Lower lobe of right lung (tissue), 2 donors: ENCODE data around the gene PEG3. TPM values are rescaled to one million over a fixed set of nuclear protein-coding genes. Genes with fewer than 3 reads are reported as not detected.

Experiments
- ATAC-seq, 2 donors: fragments of 200-7000 bp; cut with Tn5 transposase; one replicate each; pipeline ENCODE4 v1.9.1; 2020 to 2022; ENCODE audit warnings: mild to moderate bottlenecking in 2 of 2, moderate library complexity in 2 of 2
- DNase-seq: peaks from one replicate; pipeline ENCODE4 v3.0.0-alpha.2; 2020
- H3K27ac ChIP-seq: fragments of 200-600 bp; one replicate; pipeline ENCODE4 v1.8.0; 2022
- H3K27me3 ChIP-seq: fragments of 200-600 bp; one replicate; pipeline ENCODE4 v1.8.0; 2022; ENCODE audit warnings: low read depth
- H3K36me3 ChIP-seq: fragments of 200-600 bp; one replicate; pipeline ENCODE4 v1.8.0; 2022; ENCODE audit warnings: mild to moderate bottlenecking
- H3K4me1 ChIP-seq: fragments of 200-600 bp; one replicate; pipeline ENCODE4 v1.8.0; 2022
- H3K4me3 ChIP-seq: fragments of 200-600 bp; one replicate; pipeline ENCODE4 v1.8.0; 2022; ENCODE audit warnings: mild to moderate bottlenecking
- H3K9me3 ChIP-seq: fragments of 200-600 bp; one replicate; pipeline ENCODE4 v1.8.0; 2022
- CTCF ChIP-seq: fragments of 200-600 bp; IDR thresholded peaks from one replicate; pipeline ENCODE4 v1.8.0; 2022; ENCODE audit warnings: antibody characterized with exemption, mild to moderate bottlenecking
- intact Hi-C: fragments of 100-400 bp; cut with DNase I; formaldehyde crosslinking; loops from one replicate; pipeline ENCODE4 v1.11.0; 2022
- long read RNA-seq: library from polyadenylated mRNA; unstranded; transcript quantifications from one replicate; pipeline ENCODE4 v2.0.0, GENCODE V29; 2021
- total RNA-seq: library from RNA; stranded (reverse); fragmentation: NEBNext Ultra II Directional; extraction: Animal tissue kit (Norgen Biotek cat#: 25700); gene quantifications from one replicate; pipeline ENCODE4 v1.2.1, GENCODE V29; 2021
- donor health status: DM: no; HTN: yes; CAD: no; lungs with severe emphysema.

PEG3 gene
- total RNA-seq: 5.0 TPM
- long read RNA-seq, full-length matches to known transcripts: 1 of 2 reads
- long read RNA-seq, partial matches to known transcripts: 0 of 2 reads
- long read RNA-seq, other reads (novel, unspliced or antisense): 1 of 2 reads

DNA sequence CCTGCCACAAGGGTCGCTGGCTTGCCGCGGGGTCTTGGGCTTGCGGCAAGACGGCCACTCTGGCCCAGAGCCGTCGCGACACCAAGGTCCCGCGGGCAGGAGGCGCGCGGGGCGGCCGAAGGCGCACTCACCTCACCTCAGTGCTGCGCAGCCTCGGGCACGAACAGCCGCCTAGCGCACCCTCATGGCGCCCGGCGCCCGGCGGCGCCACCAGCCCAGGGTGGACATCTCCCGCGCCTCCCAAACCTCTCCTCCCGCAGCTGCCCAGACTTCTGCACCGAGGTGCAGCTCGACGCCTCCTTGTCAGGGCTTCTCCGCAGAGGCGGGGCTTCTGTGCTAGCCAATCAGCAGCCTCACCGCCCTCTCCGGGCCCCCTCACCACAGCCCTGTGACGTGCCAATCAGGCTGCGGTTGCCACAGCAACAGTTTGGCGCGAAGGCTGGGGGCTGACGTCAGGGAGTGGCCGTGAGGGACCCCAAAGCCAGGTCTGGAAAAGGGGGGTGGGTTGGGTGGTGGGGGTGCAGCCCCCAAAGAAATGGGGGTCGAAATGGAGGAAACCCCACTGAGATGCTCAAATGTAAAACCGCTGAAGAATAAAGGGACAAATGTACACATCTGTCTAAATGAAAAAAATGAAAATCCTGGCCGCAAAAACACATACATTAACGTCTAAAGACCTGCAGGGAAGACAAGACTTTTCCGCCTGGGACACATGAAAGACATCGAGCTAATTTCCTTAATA is at the start of gene PEG3, which contains the start of gene ZIM2:
Gene PEG3, minus strand, starts transcription at position 276 of the 742 bp plus-strand sequence. CDS start 16,071 bp downstream, outside the sequence.
Gene ZIM2, minus strand, starts transcription at position 276 of the 742 bp plus-strand sequence. CDS start 16,449 bp downstream, outside the sequence.
- peaks cover 5% of the 10 kb centered on the region for H3K9me3 ChIP-seq
- peak within 1 kb of the TSS; percentile 43 for H3K4me3 ChIP-seq
- H3K27me3 ChIP-seq: peaks cover 14% of the 10 kb centered on the region
- H3K27ac ChIP-seq: peak within 1 kb of the TSS; percentile 32
- DNase-seq (no peak), ATAC-seq (no peak)
- no peaks in the 10 kb centered on the region for H3K4me1 ChIP-seq
- no peak for TF ChIP-seq CTCF
- intact Hi-C loops: no loop called here
- no peaks in the 10 kb centered on the region for H3K36me3 ChIP-seq

GRCh38 chr19:56885173-56885985 is 44.9 kb upstream of the PEG3 start:
- peaks cover 14% of the 10 kb centered on the region for H3K9me3 ChIP-seq
- intact Hi-C loops: no loop called here
- no peak for TF ChIP-seq CTCF
- no peak for ATAC-seq
- no peak for DNase-seq
- no peak overlapping the region for H3K4me3 ChIP-seq
- no peaks in the 10 kb centered on the region for H3K27me3 ChIP-seq
- H3K27ac ChIP-seq: no peak overlapping the region
- no peaks in the 10 kb centered on the region for H3K4me1 ChIP-seq
- no peaks in the 10 kb centered on the region for H3K36me3 ChIP-seq

DNA sequence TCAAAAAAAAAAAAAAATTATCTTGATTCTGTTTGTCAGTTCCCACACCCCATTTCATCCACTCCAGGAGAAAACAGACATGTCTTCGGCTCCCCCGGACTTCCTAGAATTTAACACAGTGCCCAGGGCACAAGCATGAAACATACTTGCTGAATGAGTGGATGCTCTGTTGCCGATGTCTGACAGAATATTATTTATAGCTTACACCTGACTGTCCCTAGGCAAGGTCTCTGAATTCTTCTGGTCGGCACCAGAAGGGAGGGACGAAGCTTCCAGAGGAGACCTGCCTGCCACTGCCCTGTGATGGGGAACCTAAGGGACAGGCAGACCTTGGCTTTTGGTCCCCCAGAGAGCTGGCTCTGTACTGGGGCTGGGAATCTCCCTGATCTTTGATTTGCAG is 43.9 kb upstream of the PEG3 start:
- TF ChIP-seq CTCF: no peak
- Histone ChIP-seq H3K4me1 (no peaks in the 10 kb centered on the region), H3K4me3 (no peak overlapping the region), H3K27me3 (no peaks in the 10 kb centered on the region), H3K36me3 (no peaks in the 10 kb centered on the region), H3K27ac (no peak overlapping the region), H3K9me3 (peaks cover 14% of the 10 kb centered on the region)
- intact Hi-C loops: no loop called here
- ATAC-seq (no peak), DNase-seq (no peak)

DNA sequence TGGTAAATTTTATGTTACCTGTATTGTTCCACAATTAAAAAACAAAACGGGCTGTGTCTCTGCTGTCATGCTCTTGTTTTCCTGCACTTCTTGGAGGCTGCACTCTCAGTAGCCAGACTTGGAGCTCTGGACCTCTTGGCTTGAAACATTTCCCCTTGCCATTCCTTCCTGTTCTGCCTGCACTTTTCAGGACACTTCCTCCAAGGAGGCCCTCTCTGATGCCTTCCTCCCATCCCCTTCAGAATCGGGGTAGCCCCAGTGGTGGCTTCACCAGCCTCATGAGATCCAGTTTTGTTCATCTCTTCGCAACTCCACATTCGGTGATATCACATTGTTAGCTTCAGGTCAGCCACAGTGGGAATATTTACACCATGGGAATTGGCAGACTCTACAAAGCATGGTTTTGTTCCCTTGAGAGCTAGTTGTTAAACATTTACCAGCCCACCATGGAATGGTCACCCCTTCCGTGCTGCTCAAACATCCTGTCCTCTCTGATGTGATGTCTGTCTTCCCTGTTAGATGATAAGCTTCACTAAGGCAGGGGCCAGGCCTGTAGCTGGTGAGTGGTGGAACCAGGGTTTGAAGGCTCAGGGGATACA is 40.2 kb upstream of the PEG3 start:
- intact Hi-C loops: no loop called here
- Histone ChIP-seq H3K36me3 (no peaks in the 10 kb centered on the region), H3K27me3 (no peaks in the 10 kb centered on the region), H3K4me1 (no peaks in the 10 kb centered on the region), H3K27ac (no peak overlapping the region), H3K9me3 (peaks cover 14% of the 10 kb centered on the region), H3K4me3 (no peak overlapping the region)
- ATAC-seq: no peak
- no peak for TF ChIP-seq CTCF
- no peak for DNase-seq

- TF ChIP-seq CTCF: no peak
- no peaks in the 10 kb centered on the region for H3K36me3 ChIP-seq
- H3K27ac ChIP-seq: no peak overlapping the region
- H3K4me3 ChIP-seq: no peak overlapping the region
- H3K9me3 ChIP-seq: peaks cover 6% of the 10 kb centered on the region
- intact Hi-C loops: no loop called here
- no peaks in the 10 kb centered on the region for H3K27me3 ChIP-seq
- H3K4me1 ChIP-seq: no peaks in the 10 kb centered on the region
- DNase-seq (no peak), ATAC-seq (no peak)
Observed at GRCh38 chr19:56877069-56877715, 36.7 kb upstream of the PEG3 start.
